GM03348 (cell line): ENCODE results near the gene RHOT2.
A peak's percentile ranks its signal among the peaks of the same experiment; 100 is the strongest.
"Not testable (repeated sequence)": the region's sequence is repeated elsewhere in the genome, so short reads cannot be mapped to it uniquely, and the experiment has no call there.

Source experiments
- DNase-seq: peaks from one replicate; pipeline ENCODE4 v3.0.0; 2012; ENCODE audit warnings: low spot score

Gene RHOT2

DNA sequence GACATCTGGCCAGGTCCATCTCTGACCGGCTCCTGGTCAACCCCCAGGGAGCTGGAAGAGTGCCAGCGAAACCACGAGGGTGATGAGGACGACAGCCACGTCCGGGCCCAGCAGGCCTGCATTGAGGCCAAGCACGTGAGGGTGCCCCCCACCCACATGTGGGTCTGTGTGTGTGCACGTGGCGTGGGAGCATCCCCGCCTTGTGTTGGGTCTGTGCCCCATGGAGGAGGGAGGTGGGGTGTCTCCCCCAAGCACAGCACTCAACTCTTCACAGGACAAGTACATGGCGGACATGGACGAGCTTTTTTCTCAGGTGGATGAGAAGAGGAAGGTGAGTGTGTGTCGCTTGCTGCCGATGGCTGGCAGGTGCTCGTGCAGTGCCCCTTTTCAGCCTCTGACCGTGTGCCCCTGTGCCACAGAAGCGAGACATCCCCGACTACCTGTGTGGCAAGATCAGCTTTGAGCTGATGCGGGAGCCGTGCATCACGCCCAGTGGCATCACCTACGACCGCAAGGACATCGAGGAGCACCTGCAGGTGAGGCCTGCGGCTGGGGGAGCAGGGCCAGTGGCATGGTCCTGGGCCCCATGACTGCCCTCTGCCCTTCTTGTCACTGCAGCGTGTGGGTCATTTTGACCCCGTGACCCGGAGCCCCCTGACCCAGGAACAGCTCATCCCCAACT is 14.0 kb downstream of the RHOT2 start:
- no peak for DNase-seq

DNA sequence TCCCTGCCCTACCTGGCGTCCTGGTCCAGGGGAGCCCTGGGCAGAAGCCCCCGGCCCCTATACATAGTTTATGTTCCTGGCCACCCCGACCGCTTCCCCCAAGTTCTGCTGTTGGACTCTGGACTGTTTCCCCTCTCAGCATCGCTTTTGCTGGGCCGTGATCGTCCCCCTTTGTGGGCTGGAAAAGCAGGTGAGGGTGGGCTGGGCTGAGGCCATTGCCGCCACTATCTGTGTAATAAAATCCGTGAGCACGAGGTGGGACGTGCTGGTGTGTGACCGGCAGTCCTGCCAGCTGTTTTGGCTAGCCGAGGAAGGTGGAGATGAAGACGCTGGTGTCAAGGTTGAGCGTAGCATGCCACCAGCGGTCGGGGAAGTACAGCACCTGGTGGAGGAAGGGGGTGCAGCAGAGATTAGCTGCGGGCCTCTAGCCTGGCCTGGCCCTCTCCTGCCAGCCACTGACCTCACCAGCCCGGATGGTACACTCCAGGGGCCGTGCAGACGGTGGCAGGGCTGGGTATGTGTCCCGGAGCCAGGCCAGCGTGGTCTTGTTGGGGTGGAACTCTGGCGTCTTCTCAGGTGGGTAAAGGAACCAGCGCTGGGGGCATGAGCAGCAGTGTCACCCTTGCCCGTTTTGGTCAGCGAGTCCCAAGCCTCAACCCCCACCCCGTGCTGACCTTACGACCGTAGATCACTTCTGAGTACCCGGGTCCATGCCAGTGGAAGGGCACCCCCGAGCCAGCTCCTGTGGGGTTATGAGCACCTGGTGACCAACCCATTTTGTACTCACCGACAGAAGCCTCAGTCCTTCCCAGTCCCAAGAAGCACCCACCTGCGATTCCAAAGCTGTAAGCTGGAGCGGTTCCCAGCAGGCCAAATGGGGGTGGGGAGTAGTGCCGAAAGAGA is 14.8 kb downstream of the RHOT2 start:
- DNase-seq = no peak

GRCh38 chr16:683396-684070 is 15.6 kb downstream of the RHOT2 start:
- no peak for DNase-seq

DNA sequence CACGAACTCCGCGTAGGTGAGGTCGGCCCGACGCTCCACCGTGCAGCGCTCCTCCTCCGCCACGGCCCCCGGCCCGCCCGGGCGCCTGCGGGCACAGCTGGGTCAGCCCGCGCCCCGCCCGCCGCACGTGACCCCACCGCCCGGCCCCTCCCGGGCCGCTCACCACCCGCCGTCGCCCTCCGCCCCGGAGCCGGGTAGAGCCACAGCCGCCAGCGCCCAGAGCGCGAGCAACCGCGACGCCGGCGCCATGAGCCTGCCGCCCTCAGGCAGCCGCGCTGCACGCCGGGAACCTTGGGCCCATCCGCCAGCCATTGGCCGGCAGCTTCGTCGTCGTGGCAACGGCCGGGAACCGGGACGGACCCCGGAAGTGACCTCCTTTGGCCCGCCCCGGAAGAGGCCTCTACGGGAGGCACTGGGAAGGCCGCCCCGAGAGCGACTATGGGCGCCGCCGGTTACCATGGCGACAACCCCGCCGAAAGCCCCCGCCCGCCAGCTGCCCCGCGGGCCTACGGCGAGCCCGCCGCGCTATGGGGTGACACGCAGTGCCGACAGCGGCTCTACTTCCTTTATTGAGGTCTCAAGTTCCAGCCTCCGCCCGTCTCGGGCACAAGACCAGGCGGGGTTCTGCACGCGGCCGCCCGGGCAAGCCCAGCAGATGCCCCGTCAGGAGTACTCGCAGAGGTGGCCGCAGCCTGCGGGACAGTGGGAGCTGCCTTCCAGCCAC is 16.3 kb downstream of the RHOT2 start, which contains the start of gene JMJD8:
Gene JMJD8 (minus strand): TSS at position 264 of the 724 bp plus-strand sequence. CDS start 15 bp downstream, at position 249.
- peak; percentile 98 for DNase-seq

DNA sequence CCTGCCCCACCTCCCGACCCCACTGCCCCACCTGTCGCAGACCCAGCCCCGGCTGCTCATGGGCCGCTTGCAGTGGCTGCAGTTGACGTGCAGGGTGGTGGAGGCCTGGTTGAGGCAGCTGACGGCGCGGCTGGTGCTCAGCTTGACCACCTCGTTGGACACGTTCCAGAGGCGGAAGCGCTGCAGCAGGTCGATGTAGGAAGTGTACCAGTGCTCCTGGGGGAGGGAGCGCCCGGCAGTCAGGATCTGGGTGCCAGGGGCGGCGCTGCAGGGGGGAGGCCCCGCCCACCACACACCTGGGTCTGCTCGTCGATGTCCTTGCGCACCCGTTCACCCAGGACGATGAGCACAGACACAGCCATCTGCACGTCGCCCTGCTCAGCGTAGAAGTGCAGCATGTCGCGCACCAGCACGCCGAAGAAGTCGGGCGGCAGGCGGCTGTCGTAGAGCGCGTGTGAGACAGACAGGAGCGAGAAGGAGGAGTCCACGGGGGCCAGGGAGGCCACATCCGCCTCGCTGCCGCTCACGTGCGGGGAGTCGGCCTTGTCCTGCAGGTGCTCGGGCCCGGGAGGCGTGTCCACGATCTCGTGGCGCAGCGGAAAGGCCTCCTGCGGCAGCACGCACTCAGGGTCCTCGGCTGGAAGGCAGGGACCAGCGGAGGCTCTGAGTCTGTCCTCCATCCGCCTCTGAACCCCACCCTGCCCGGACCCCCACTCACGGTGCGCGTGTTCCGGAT is 17.2 kb downstream of the RHOT2 start:
- no peak for DNase-seq

GRCh38 chr16:685967-686366 is 18.0 kb downstream of the RHOT2 start:
- DNase-seq = peak; percentile 53

DNA sequence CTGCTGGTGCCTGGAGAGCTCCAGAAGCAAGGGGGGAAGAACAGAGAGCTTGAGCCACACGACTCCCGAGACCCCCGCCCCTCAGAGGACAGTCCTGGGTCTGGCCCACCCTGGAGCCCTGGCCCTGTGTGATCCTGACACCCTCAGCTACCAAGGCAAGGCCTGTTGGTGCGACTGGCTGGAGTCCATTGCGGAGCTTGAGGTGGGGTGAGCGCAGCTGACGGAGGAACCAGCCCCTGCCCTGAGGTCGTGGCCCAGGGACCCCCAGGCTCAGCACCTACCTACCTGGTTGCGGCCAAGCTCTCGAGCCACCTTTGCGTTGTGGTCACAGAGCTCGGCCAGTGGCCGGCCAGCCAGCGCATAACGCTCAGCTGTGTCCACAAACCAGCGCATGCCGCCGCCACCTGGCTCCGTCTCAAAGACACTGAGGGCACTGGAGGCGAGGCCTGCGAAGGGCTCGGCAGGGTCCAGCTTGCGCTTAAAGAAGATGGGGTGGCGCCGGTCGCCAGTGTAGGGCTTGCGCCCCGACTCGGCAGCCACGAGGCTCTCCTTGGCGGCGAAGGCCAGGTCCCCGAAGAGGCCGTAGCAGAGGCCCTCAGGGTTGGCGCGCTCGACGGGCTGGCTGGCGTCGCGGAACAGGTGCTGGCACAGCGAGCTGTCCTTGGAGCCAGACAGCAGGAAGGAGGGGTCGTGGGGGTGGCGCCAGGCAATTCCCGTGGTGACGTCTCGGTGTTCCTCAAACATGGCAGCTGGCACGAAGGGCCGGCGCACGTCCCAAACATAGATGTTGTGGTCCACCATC is 18.7 kb downstream of the RHOT2 start:
- DNase-seq = no peak

DNA sequence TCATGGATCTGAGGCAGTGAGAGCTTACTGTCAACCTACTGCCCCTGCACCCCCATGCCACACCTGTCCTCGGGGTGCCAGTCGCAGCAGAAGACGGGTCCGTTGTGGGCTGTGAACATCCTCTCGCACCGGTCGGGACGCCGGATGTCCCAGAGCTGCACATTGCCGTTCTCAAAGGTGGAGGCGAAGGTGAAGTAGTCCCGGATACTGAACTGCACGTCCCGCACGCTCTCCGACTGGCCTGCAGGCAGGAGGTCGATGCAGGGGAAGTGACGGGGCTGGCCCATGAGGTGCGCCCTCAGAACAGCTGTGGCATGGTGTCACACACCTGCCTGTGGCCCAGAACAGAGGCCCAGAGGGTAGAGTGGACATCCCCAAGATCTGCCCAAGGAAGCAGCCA is 19.6 kb downstream of the RHOT2 start:
- DNase-seq = no peak

GRCh38 chr16:689175-689897 is 21.4 kb downstream of the RHOT2 start:
- no peak for DNase-seq

DNA sequence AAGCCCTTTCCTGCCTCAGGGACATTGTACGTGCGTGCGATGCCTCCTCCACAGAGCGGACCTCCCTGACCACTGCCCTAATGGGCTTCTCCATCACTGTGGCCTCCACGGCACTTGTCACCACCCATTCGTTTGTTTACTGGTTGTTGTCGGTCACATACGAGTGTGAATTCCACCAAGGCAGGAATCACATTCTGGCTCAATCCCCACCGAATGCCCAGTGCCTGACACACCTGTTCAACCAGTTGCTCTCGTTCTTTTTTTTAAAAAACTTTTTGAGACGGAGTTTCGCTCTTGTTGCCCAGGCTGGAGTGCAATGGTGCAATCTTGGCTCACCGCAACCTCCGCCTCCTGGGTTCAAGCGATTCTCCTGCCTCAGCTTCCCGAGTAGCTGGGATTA is 23.3 kb downstream of the RHOT2 start:
- not testable (repeated sequence) for DNase-seq

- DNase-seq = no peak
Measured at GRCh38 chr16:692356-693108, 24.6 kb downstream of the RHOT2 start.

GRCh38 chr16:693364-693763 is 25.4 kb downstream of the RHOT2 start:
- no peak for DNase-seq

- no peak for DNase-seq
Measured at GRCh38 chr16:693766-694165, 25.8 kb downstream of the RHOT2 start.

GRCh38 chr16:694187-694862 is 26.4 kb downstream of the RHOT2 start:
- no peak for DNase-seq

- DNase-seq = no peak
Measured at GRCh38 chr16:694863-695354, 27.0 kb downstream of the RHOT2 start.

DNA sequence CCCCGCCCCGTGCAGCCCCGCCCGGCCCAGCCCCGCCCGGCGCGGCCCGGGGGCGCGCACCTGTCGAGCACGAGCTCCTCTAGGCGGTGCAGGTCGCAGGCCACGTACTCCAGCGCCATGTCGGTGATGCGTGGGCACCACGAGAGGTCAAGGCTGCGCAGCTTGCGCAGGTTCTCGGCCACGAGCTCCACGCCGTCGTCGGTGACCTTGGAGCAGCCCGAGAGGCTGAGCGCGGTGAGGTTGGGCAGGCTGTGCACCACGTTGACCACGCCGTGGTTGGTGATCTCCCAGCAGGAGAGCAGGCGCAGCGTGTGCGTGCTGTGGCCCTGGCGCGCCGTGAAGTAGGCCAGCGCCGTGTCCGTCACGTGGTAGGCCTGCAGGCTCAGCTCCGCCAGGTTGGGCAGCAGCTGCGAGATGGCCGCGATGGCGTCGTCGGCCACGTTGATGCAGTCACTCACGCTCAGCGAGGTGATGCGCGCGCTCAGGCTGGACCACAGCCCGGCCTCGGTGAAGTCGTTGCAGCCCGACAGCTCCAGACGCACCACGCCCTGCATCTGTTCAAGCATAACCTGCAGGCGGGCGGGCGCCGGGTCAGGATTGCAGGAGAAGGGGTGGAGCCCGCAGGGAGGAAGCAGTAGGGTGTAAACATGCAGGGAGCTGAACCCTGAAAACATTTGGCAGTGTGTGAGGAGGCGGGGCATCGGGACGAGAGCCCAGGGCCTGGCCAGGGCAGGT is 27.6 kb downstream of the RHOT2 start:
- no peak for DNase-seq

- DNase-seq = no peak
Measured at GRCh38 chr16:698911-699671, 31.2 kb downstream of the RHOT2 start.
